ENCODE measurements around the gene XXYLT1. TPM values are rescaled to one million over a fixed set of nuclear protein-coding genes. Genes with fewer than 3 reads are reported as not detected.

XXYLT1 gene
- total RNA-seq, 1 donor from 2014 or later, result 16.4 TPM

- Histone ChIP-seq H3F3A (ENCODE audit: low read depth) (no peaks in the 10 kb centered on the region), H3K4me2 (no peak overlapping the region), H3K27ac (no peak overlapping the region), H3K27me3 (no peaks in the 10 kb centered on the region), H3K4me3 (no peak overlapping the region), H3K9ac (no peak overlapping the region), H3K9me3 (ENCODE audit: low read depth) (no peaks in the 10 kb centered on the region), H3K4me1 (peaks cover 9% of the 10 kb centered on the region), H2AFZ (replicated peaks) (no peak overlapping the region), H4K20me1 (ENCODE audit: low read depth) (no peaks in the 10 kb centered on the region), H3K36me3 (no peaks in the 10 kb centered on the region), H3K79me2 (ENCODE audit: low read depth) (no peaks in the 10 kb centered on the region)
- Mint-ChIP-seq H3K4me3 (no peak overlapping the region), H3K4me1 (peaks cover 19% of the 10 kb centered on the region), H3K27me3 (ENCODE audit: insufficient read depth, low read depth) (peaks cover 6% of the 10 kb centered on the region), H3K9me3 (no peaks in the 10 kb centered on the region), H3K36me3 (no peaks in the 10 kb centered on the region), H3K27ac (no peak overlapping the region)
- DNase-seq (ENCODE audit: low spot score), result no peak
- TF ChIP-seq EZH2phosphoT487 (IDR thresholded peaks at IDR 0.05) (no peak), EZH2 (IDR thresholded peaks at IDR 0.05) (no peak), CTCF (IDR thresholded peaks at IDR 0.05) (no peak)
These were observed 224.5 kb downstream of the XXYLT1 start for GRCh38 chr3:195046441-195046840.

GRCh38 chr3:195045481-195046210, 225.3 kb downstream of the XXYLT1 start:
- H3K36me3 ChIP-seq, result no peaks in the 10 kb centered on the region
- H3K4me2 ChIP-seq, result no peak overlapping the region
- TF ChIP-seq EZH2 (IDR thresholded peaks at IDR 0.05), result no peak
- TF ChIP-seq CTCF (IDR thresholded peaks at IDR 0.05), result no peak
- no peak overlapping the region for H3K27ac ChIP-seq
- peaks cover 9% of the 10 kb centered on the region for H3K4me1 ChIP-seq
- no peaks in the 10 kb centered on the region for H3K79me2 ChIP-seq (ENCODE audit: low read depth)
- Mint-ChIP-seq H3K9me3 (no peaks in the 10 kb centered on the region), H3K36me3 (no peaks in the 10 kb centered on the region), H3K4me1 (peaks cover 19% of the 10 kb centered on the region), H3K27me3 (ENCODE audit: insufficient read depth, low read depth) (peaks cover 6% of the 10 kb centered on the region), H3K27ac (no peak overlapping the region), H3K4me3 (no peak overlapping the region)
- no peaks in the 10 kb centered on the region for H3F3A ChIP-seq (ENCODE audit: low read depth)
- no peaks in the 10 kb centered on the region for H4K20me1 ChIP-seq (ENCODE audit: low read depth)
- H2AFZ ChIP-seq (replicated peaks), result no peak overlapping the region
- no peak overlapping the region for H3K9ac ChIP-seq
- no peaks in the 10 kb centered on the region for H3K9me3 ChIP-seq (ENCODE audit: low read depth)
- no peaks in the 10 kb centered on the region for H3K27me3 ChIP-seq
- DNase-seq (ENCODE audit: low spot score), result no peak
- no peak overlapping the region for H3K4me3 ChIP-seq

- H3K9me3 Mint-ChIP-seq, result no peaks in the 10 kb centered on the region
- H2AFZ ChIP-seq (replicated peaks), result no peak overlapping the region
- no peaks in the 10 kb centered on the region for H3K27me3 ChIP-seq
- H3K4me3 ChIP-seq, result no peak overlapping the region
- no peaks in the 10 kb centered on the region for H3K79me2 ChIP-seq (ENCODE audit: low read depth)
- H3F3A ChIP-seq (ENCODE audit: low read depth), result no peaks in the 10 kb centered on the region
- H3K9ac ChIP-seq, result no peak overlapping the region
- H3K4me1 Mint-ChIP-seq, result peaks cover 21% of the 10 kb centered on the region
- H3K4me1 ChIP-seq, result peaks cover 12% of the 10 kb centered on the region
- H3K27ac ChIP-seq, result no peak overlapping the region
- H3K36me3 ChIP-seq, result no peaks in the 10 kb centered on the region
- no peaks in the 10 kb centered on the region for H3K36me3 Mint-ChIP-seq
- no peak for DNase-seq (ENCODE audit: low spot score)
- H3K27me3 Mint-ChIP-seq (ENCODE audit: insufficient read depth, low read depth), result peaks cover 6% of the 10 kb centered on the region
- H4K20me1 ChIP-seq (ENCODE audit: low read depth), result no peaks in the 10 kb centered on the region
- H3K27ac Mint-ChIP-seq, result no peak overlapping the region
- TF ChIP-seq EZH2 (IDR thresholded peaks at IDR 0.05), result no peak
- no peak for TF ChIP-seq EZH2phosphoT487 (IDR thresholded peaks at IDR 0.05)
- no peak for TF ChIP-seq CTCF (IDR thresholded peaks at IDR 0.05)
- H3K4me2 ChIP-seq, result no peak overlapping the region
- no peaks in the 10 kb centered on the region for H3K9me3 ChIP-seq (ENCODE audit: low read depth)
- no peak overlapping the region for H3K4me3 Mint-ChIP-seq
These were observed 226.5 kb downstream of the XXYLT1 start for GRCh38 chr3:195044411-195044810.
